Mesothelial cell of epicardium (in vitro differentiated cells): ENCODE results near the gene FSTL5. TPM values are rescaled to one million over a fixed set of nuclear protein-coding genes. Genes with fewer than 3 reads are reported as not detected.

Source experiments
- DNase-seq, 2 experiments: peaks; one replicate each; pipeline ENCODE4 v3.0.0; 2021; ENCODE audit warnings: low spot score in 2 of 2; ENCODE audit not compliant: unreplicated experiment in 2 of 2
- H3K27ac Mint-ChIP-seq: 2 replicates; pipeline ENCODE4 v1.8.0; 2021; ENCODE audit warnings: mixed read lengths
- H3K27me3 Mint-ChIP-seq: 2 replicates; pipeline ENCODE4 v1.8.0; 2021; ENCODE audit warnings: low read depth, mixed read lengths
- H3K36me3 Mint-ChIP-seq: 2 replicates; pipeline ENCODE4 v1.8.0; 2021; ENCODE audit warnings: mixed read lengths
- H3K4me1 Mint-ChIP-seq: 2 replicates; pipeline ENCODE4 v1.8.0; 2021; ENCODE audit warnings: mixed read lengths
- H3K4me3 Mint-ChIP-seq: 2 replicates; pipeline ENCODE4 v1.8.0; 2021; ENCODE audit warnings: mild to moderate bottlenecking, moderate library complexity, mixed read lengths
- H3K9me3 Mint-ChIP-seq: 2 replicates; pipeline ENCODE4 v1.8.0; 2021; ENCODE audit warnings: mixed read lengths
- CTCF ChIP-seq: fragments of 200-600 bp; sonication (generic); IDR thresholded peaks from one replicate; pipeline ENCODE4 v1.5.0; 2021; ENCODE audit warnings: antibody characterized with exemption; ENCODE audit not compliant: unreplicated experiment
- total RNA-seq: library from RNA; stranded (reverse); gene quantifications from 3 replicates; pipeline ENCODE4 v1.2.1, GENCODE V29; 2021

FSTL5 gene
- total RNA-seq, 1 donor from 2014 or later = 0.04 TPM

- no peak overlapping the region for H3K4me3 Mint-ChIP-seq
- H3K36me3 Mint-ChIP-seq = no peaks in the 10 kb centered on the region
- no peak overlapping the region for H3K27ac Mint-ChIP-seq
- no peaks in the 10 kb centered on the region for H3K4me1 Mint-ChIP-seq
- no peak for DNase-seq
- TF ChIP-seq CTCF = no peak
- H3K9me3 Mint-ChIP-seq = no peaks in the 10 kb centered on the region
- no peaks in the 10 kb centered on the region for H3K27me3 Mint-ChIP-seq
Observed at GRCh38 chr4:161463436-161463835, 700.4 kb downstream of the FSTL5 start.

- no peak for DNase-seq
- Mint-ChIP-seq H3K4me1 (no peaks in the 10 kb centered on the region), H3K4me3 (no peak overlapping the region), H3K27me3 (no peaks in the 10 kb centered on the region), H3K27ac (no peak overlapping the region), H3K9me3 (no peaks in the 10 kb centered on the region), H3K36me3 (no peaks in the 10 kb centered on the region)
- no peak for TF ChIP-seq CTCF
Observed at GRCh38 chr4:161457906-161458305, 705.9 kb downstream of the FSTL5 start.

GRCh38 chr4:161457311-161457710 is 706.5 kb downstream of the FSTL5 start:
- Mint-ChIP-seq H3K9me3 (no peaks in the 10 kb centered on the region), H3K27me3 (no peaks in the 10 kb centered on the region), H3K4me3 (no peak overlapping the region), H3K36me3 (no peaks in the 10 kb centered on the region), H3K4me1 (no peaks in the 10 kb centered on the region), H3K27ac (no peak overlapping the region)
- TF ChIP-seq CTCF = no peak
- DNase-seq = no peak

GRCh38 chr4:161454860-161455259 is 708.9 kb downstream of the FSTL5 start:
- no peak for DNase-seq
- H3K27me3 Mint-ChIP-seq = no peaks in the 10 kb centered on the region
- no peak for TF ChIP-seq CTCF
- peaks cover 8% of the 10 kb centered on the region for H3K4me1 Mint-ChIP-seq
- H3K27ac Mint-ChIP-seq = no peak overlapping the region
- H3K36me3 Mint-ChIP-seq = no peaks in the 10 kb centered on the region
- no peak overlapping the region for H3K4me3 Mint-ChIP-seq
- no peaks in the 10 kb centered on the region for H3K9me3 Mint-ChIP-seq

GRCh38 chr4:161448550-161449180 is 715.1 kb downstream of the FSTL5 start:
- no peak for DNase-seq
- Mint-ChIP-seq H3K27ac (no peak overlapping the region), H3K4me1 (peaks cover 35% of the 10 kb centered on the region), H3K36me3 (no peaks in the 10 kb centered on the region), H3K4me3 (no peak overlapping the region), H3K9me3 (no peaks in the 10 kb centered on the region), H3K27me3 (no peaks in the 10 kb centered on the region)
- no peak for TF ChIP-seq CTCF

- Mint-ChIP-seq H3K36me3 (no peaks in the 10 kb centered on the region), H3K27me3 (no peaks in the 10 kb centered on the region), H3K27ac (no peak overlapping the region), H3K4me1 (peaks cover 25% of the 10 kb centered on the region), H3K9me3 (no peaks in the 10 kb centered on the region), H3K4me3 (no peak overlapping the region)
- DNase-seq = no peak
- TF ChIP-seq CTCF = no peak
Observed at GRCh38 chr4:161444626-161445025, 719.2 kb downstream of the FSTL5 start.
